OCI-LY7 (cell line): ENCODE data around the gene GNG13. TPM values are rescaled to one million over a fixed set of nuclear protein-coding genes. Genes with fewer than 3 reads are reported as not detected.

Experiments
- BruUV-seq: library from RNA; stranded (reverse); fragments of 400-500 nt; replicated peaks from 2 replicates; lab custom pipeline; 2021; lab: Mats Ljungman, UMichigan
- CTCF ChIA-PET: fragments of 300-600 bp; sonication (Branson Sonifier 250); formaldehyde crosslinking; loops from one replicate; lab custom pipeline; 2022; ENCODE audit warnings: antibody characterized with exemption; ENCODE audit not compliant: unreplicated experiment; lab: Charles Lee
- POLR2A ChIA-PET: fragments of 300-600 bp; sonication (Branson Sonifier 250); formaldehyde crosslinking; loops from one replicate; lab custom pipeline; 2022; ENCODE audit warnings: antibody characterized with exemption; lab: Charles Lee
- DNase-seq: peaks from one replicate; pipeline ENCODE4 v3.0.0-alpha.2; 2015; ENCODE audit warnings: low spot score
- H2AFZ ChIP-seq: fragments of 200-600 bp; sonication (generic), shearing (Covaris generic); 2 replicates; pipeline ENCODE4 v1.6.1; 2014; ENCODE audit warnings: mild to moderate bottlenecking, antibody characterized with exemption, low read length, moderate library complexity
- H3K27ac ChIP-seq: fragments of 200-600 bp; sonication (generic); 2 replicates; pipeline ENCODE4 v1.5.1; 2014; ENCODE audit warnings: mixed run types, low read depth, mild to moderate bottlenecking, moderate library complexity, low read length, inconsistent platforms; ENCODE audit not compliant: poor library complexity, severe bottlenecking
- H3K36me3 ChIP-seq: fragments of 200-600 bp; sonication (generic); 2 replicates; pipeline ENCODE4 v1.6.1; 2014; ENCODE audit warnings: mild to moderate bottlenecking, antibody characterized with exemption, low read length, moderate library complexity, mixed read lengths; ENCODE audit not compliant: insufficient read depth
- H3K4me1 ChIP-seq: fragments of 200-600 bp; sonication (generic); 2 replicates; pipeline ENCODE4 v1.5.1; 2014; ENCODE audit warnings: mild to moderate bottlenecking, low read length; ENCODE audit not compliant: insufficient read depth, poor library complexity, severe bottlenecking
- H3K4me2 ChIP-seq: fragments of 200-600 bp; sonication (generic); 2 replicates; pipeline ENCODE4 v1.6.1; 2014; ENCODE audit warnings: mild to moderate bottlenecking, low read length
- H3K4me3 ChIP-seq: fragments of 200-600 bp; sonication (generic); 2 replicates; pipeline ENCODE4 v1.5.1; 2014; ENCODE audit warnings: mild to moderate bottlenecking, low read depth, low read length; ENCODE audit not compliant: poor library complexity, severe bottlenecking
- H3K79me2 ChIP-seq: fragments of 200-600 bp; sonication (generic); 2 replicates; pipeline ENCODE4 v1.6.1; 2016; ENCODE audit warnings: low read depth, mild to moderate bottlenecking, low read length, moderate library complexity, mixed read lengths; ENCODE audit not compliant: insufficient read depth
- H3K9me2 ChIP-seq: fragments of 200-600 bp; sonication (generic); 2 replicates; pipeline ENCODE4 v1.6.1; 2016; ENCODE audit warnings: mild to moderate bottlenecking, low read length, mixed read lengths; ENCODE audit not compliant: insufficient read depth
- H3K9me3 ChIP-seq: fragments of 200-600 bp; sonication (generic); 2 replicates; pipeline ENCODE4 v1.6.1; 2014; ENCODE audit warnings: mild to moderate bottlenecking, mixed run types, low read length, mixed read lengths
- H4K20me1 ChIP-seq: fragments of 200-600 bp; sonication (generic); 2 replicates; pipeline ENCODE4 v1.6.1; 2014; ENCODE audit warnings: mild to moderate bottlenecking, antibody characterized with exemption, low read length, moderate library complexity, mixed read lengths; ENCODE audit not compliant: insufficient read depth
- EZH2phosphoT487 ChIP-seq: fragments of 200-600 bp; sonication (generic); IDR thresholded peaks from 2 replicates; pipeline ENCODE4 v1.6.1; 2018; ENCODE audit warnings: low read depth, borderline replicate concordance, mild to moderate bottlenecking, mixed run types, antibody characterized with exemption, low read length, moderate library complexity, mixed read lengths
- intact Hi-C: fragments of 100-400 bp; cut with micrococcal nuclease; formaldehyde crosslinking; loops from one replicate; pipeline ENCODE4 v1.10.0; 2022; ENCODE audit not compliant: unreplicated experiment
- total RNA-seq, 2 experiments: library from RNA; depleted of rRNA in 1 of 2; stranded (reverse); fragments of >200 nt in 1 of 2; shearing (Covaris generic) in 1 of 2; gene quantifications; 2 replicates each; pipeline ENCODE4 v1.2.3, GENCODE V29; 2014 to 2022
- TF ChIP-seq, protein P1 (sequence below): fragments of 200-600 bp; sonication (generic); conservative IDR thresholded peaks from 2 replicates; pipeline ENCODE4 v1.5.1; 2014; ENCODE audit warnings: mild to moderate bottlenecking, antibody characterized with exemption, low read length, moderate library complexity, mixed read lengths

Gene GNG13
- total RNA-seq, 2 experiments from 2014 or later, result not detected

DNA sequence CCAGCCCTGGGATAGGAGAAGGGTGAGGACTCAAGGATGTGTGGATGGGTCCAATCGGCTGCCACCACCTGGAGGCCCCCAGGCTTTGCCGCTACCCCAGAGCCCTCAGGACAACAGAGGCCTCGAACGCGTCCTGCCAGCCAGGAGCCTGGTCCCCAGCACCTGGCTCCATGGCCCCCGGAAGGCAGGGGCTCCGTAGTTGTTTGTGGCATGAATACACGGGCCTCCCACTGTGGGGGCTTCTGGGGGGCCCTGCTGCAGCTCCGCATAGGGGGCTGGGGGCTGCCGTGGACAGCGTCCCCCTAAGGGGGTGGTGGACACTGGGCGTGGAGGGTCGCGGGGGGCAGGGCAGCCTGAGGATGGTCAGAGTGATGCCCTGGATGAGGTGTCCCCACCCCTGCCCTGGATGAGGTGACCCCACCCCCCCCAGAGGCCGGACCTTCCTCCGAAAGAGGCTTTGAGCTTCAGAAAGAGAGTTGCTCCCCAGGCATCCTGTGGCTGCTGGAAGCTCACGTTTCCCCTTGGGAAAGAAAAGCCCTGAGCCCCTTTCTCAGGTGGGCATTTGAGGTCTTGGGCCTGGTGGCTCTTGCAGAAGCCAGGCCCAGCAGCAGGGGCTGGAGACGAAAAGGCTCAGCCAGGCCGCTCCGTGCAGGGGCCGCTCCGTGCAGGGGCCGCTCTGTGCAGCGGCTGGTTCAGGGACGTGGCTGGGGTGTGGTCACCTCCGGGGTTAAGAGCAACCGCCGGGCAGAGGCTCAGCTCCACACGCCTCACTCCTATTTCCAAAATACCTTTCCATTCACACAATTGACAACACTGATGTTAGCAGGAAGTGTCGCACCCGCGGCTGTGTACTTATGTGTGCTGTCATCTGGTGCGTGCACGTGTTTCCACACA, 40.3 kb upstream of the GNG13 start:
- Histone ChIP-seq H2AFZ (no peak overlapping the region), H3K79me2 (no peaks in the 10 kb centered on the region), H3K36me3 (no peaks in the 10 kb centered on the region), H3K4me3 (no peak overlapping the region), H3K9me2 (no peaks in the 10 kb centered on the region), H3K4me1 (no peaks in the 10 kb centered on the region), H3K27ac (no peak overlapping the region), H4K20me1 (no peaks in the 10 kb centered on the region), H3K4me2 (no peak overlapping the region), H3K9me3 (peaks cover 8% of the 10 kb centered on the region)
- no peak for DNase-seq
- no TSS peak for BruUV-seq
- ChIA-PET POLR2A (no interaction called here), CTCF (interaction anchor here (0.7 kb wide), 1 partner anchor 28 kb away, joined by 17 read pairs; no protein-coding TSS in a partner anchor)
- intact Hi-C loops, result no loop called here
- no peak for TF ChIP-seq EZH2phosphoT487
- TF ChIP-seq, protein P1, sequence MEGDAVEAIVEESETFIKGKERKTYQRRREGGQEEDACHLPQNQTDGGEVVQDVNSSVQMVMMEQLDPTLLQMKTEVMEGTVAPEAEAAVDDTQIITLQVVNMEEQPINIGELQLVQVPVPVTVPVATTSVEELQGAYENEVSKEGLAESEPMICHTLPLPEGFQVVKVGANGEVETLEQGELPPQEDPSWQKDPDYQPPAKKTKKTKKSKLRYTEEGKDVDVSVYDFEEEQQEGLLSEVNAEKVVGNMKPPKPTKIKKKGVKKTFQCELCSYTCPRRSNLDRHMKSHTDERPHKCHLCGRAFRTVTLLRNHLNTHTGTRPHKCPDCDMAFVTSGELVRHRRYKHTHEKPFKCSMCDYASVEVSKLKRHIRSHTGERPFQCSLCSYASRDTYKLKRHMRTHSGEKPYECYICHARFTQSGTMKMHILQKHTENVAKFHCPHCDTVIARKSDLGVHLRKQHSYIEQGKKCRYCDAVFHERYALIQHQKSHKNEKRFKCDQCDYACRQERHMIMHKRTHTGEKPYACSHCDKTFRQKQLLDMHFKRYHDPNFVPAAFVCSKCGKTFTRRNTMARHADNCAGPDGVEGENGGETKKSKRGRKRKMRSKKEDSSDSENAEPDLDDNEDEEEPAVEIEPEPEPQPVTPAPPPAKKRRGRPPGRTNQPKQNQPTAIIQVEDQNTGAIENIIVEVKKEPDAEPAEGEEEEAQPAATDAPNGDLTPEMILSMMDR, result no peak

DNA sequence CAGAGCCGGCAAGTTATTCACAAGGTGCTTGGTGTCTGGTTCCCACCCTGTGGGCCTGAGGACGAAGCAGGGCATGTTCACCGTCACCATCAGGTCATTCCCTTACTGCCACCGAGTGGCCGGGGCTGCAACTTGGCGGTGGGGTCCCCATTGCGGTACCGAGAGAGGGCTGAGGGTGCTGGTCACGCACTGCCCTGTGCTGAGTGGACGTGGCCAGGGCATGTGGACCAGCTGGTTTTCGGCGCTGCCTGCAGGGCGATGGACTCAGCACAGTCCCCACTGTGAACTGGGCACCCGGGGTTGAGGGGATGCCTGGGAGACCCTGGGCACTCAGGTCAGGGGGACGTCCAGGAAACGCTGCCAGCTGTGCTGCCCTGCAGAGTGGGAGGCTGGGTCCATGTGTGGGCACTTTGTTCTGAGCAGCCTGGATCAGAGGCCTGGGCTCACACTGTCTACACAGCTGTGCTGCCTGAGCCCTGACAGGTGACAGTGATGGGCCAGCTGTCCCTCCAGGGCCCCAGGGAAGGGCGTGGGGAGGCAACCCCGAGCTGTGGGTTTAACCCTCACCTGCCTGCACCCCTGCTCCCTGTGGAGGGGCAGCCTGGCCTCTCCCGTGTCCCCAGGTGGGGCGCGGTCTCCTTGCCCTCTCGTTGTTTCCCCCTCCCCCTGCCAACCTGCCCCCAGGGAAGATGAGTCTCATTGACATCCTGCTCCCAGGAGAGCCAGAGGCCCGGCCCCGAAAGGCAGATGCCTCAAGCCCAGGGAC, 39.3 kb upstream of the GNG13 start:
- Histone ChIP-seq H3K4me3 (no peak overlapping the region), H3K4me2 (no peak overlapping the region), H3K79me2 (no peaks in the 10 kb centered on the region), H3K36me3 (no peaks in the 10 kb centered on the region), H4K20me1 (no peaks in the 10 kb centered on the region), H3K9me2 (no peaks in the 10 kb centered on the region), H3K4me1 (no peaks in the 10 kb centered on the region), H3K27ac (no peak overlapping the region), H3K9me3 (peaks cover 8% of the 10 kb centered on the region), H2AFZ (no peak overlapping the region)
- ChIA-PET CTCF (no interaction called here), POLR2A (no interaction called here)
- intact Hi-C loops, result no loop called here
- TF ChIP-seq, protein P1, result no peak
- TF ChIP-seq EZH2phosphoT487, result no peak
- no TSS peak for BruUV-seq
- no peak for DNase-seq
